Measurements from ENCODE around the gene HOMER1.

HOMER1 gene, protein sequence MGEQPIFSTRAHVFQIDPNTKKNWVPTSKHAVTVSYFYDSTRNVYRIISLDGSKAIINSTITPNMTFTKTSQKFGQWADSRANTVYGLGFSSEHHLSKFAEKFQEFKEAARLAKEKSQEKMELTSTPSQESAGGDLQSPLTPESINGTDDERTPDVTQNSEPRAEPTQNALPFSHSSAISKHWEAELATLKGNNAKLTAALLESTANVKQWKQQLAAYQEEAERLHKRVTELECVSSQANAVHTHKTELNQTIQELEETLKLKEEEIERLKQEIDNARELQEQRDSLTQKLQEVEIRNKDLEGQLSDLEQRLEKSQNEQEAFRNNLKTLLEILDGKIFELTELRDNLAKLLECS

DNA sequence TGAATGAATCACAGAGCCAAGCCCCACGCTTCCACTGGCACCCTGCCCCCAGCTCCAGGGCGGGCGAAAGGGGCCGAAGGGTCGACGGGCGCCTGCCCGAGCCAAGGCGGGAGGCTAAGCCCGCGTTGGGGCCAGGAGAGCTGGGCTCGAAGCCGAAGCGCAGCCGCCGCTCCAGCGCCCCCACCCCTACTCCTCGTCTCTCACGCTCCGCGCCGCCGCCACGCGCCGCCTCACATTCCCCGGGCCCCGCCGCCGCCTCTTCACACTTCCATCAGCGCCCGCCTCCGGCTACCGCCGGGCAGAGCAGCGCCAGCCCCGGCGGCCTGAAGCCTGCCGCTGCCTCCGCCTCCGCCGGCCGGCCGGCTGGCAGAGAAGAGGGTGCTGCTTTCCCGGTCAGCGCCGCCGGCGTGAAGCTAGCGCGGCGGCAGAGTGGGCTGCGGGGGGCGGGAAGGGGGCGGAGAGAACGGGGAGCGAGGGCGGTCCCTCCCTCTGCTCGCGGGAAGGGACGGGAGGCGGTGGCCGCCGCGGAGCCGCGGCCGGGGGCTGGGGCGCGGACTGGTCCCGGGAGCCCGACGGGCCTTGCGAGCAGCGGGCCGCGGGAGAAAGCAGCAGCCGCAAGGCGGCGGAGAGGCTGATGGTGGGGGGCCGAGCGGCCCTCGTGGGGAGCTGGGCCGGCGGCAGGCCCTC lies at the start of gene HOMER1:
TSS of gene HOMER1 (minus strand) at position 431 of the 687 bp plus-strand sequence. CDS start 1,360 bp downstream, outside the sequence.
- peak; percentile 54 for DNase-seq (ENCODE audit: low read depth)

DNA sequence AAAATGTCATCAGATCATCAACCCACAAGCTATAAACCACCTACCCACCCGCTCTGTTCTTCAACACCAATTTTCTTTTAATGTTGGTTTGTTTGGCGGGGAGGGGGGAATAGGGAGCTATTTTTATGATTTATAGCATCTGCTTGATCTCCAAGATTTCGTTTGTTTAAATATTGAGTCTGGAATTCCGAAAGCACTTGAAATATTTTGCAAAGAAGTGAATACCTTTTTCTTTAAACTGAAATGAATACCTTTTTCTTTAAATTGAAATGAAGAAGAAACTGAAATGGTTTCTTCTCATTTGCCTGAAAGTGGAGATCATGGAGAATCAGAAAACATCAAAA lies 49.3 kb upstream of the HOMER1 start:
- no peak for DNase-seq (ENCODE audit: low read depth)

DNA sequence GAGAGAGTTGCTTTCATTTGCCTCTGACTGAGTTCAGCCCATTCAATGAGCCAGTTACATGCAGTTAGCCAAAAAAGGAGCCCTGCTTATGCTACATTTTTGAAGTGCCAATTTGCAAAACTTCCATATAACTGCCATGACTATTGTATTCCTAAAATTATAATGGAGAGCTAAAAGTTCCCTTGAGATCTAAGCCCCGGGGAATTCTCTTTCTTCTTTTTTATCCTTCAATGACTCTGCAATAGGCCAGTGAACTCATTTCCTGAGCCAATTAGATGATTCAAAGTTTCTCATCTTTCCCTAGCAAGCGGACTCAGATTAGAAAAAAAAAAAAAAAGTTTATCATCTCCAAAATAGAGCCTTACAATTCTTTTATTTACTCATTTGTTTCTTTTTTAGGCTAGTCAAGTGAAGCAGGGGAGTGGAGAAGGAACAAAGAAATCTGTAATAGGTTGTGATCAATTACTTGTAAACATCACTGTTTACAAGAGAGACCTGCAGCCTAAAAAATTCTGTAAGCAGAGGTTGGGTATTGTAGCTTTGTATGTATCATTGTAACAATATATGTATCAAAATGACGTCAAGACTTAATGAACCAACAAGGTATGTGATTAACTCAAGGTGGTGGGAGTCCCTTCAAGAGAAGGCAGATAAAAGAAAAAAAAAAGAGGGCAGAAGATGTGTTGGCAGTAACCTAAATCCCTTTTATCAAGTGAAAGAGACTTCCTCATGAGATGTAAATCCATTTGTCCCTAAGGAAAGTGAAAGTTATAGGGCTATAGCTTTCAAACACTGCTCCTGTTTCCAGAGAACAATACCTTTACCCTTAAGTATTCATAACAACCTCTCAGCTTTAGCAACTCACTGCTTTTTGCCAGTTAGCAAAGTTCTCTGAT lies 48.7 kb upstream of the HOMER1 start:
- DNase-seq (ENCODE audit: low read depth) = peak; percentile 90

DNA sequence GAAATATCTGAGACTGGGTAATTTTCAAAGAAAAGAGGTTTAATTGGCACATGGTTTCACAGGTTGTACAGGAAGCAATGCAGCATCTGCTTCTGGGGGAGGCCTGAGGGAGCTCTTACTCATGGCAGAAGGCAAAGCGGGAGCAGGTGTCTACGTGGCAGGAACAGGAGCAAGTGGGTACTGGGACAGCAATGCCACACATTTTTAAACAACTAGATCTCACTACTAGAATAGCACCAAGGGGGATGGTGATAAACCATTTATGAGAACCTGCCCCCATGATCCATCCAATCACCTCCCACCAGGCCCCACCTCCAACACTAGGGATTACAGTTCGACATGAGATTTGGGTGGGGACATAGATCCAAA lies 47.6 kb upstream of the HOMER1 start:
- DNase-seq (ENCODE audit: low read depth) = no peak

DNA sequence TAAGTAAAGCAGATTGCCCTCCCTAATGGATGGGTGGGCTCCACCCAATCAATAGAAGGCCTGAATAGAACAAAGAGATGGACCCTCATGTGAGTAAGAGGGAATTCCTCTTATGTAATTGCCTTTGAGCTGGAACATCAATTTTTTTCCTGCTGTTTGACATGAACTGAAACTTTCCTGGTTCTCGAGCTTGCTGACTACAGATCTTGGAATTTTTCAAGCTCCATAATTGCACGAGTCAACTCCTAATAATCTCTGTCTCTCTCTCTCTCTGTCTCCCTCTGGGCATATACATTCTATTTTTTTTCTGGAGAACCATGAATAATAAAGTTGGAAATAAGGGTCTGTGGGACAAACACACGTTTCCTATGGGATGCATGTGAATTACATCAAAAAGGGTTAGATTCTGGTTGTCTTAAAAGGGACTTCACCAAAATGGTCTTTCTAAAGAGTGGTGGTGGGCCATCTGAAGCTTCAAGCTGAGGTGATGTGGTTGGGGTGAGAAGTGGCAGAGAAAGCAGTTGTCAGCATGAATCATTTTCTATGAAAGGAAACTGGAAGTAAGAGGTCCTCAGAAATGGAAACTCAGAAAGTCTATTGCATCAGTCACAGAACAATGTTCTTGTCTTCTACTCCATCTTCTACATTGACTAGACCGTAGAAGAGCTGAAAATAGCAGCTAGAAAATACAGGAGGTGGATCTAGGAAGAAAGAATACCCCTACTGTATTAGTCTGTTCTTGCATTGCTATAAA lies 47.0 kb upstream of the HOMER1 start:
- DNase-seq (ENCODE audit: low read depth) = peak; percentile 38

DNA sequence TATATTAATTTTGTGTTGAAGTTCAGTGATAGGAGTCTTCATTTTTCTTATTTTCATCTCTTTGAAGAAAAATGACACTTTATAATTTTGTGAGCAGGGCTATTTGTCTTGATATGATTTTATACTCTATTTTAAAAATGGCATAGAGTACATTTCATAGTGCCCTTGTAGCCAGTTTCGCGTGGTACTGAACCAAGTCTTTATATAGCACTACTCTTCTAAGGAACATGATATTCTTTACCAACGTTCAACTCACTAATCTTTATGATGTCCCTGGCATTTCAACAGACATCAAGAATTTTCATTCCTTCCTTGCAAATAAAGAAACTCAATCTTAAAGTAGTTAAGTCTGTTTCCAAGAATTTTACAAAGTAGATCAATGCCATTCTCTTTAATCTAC lies 41.5 kb upstream of the HOMER1 start:
- DNase-seq (ENCODE audit: low read depth) = no peak

DNA sequence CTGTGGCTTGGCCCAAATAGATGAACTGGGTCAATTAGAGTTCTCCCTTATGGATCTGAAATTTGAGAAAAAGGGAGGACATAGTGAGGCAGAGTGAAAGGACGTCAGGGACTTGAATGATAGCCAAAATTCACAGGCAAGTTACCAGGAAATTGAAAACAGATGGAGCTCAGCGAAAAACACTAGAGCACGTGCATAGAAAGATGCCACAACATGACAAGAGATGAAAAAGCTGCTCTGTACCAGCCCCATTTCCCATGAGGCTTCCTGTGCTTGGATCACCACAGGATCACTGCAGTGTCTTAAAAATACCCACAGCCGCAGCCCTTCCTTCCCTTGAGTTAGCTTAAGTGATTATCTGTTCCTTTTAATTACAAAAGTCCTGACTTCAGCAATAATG lies 39.0 kb upstream of the HOMER1 start:
- DNase-seq (ENCODE audit: low read depth) = no peak

DNA sequence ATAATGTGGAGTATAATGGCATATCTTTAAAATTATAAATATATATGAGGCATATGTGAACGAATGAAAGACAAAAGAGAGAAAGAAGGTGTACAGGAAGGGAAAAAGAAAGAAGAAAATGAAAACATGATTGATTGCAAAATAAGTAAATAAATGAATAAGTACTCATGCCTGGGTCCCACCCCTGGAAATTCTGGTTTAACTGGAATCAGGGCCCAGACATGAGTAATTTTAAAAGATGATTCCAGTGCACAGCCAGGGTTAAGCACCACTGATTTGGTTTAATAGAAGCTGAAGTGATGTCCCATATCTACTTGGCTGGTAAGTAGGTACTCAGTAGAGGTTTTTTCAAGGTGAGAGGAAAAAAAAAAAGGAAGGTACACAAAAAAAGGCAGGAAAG lies 34.0 kb upstream of the HOMER1 start:
- no peak for DNase-seq (ENCODE audit: low read depth)

DNA sequence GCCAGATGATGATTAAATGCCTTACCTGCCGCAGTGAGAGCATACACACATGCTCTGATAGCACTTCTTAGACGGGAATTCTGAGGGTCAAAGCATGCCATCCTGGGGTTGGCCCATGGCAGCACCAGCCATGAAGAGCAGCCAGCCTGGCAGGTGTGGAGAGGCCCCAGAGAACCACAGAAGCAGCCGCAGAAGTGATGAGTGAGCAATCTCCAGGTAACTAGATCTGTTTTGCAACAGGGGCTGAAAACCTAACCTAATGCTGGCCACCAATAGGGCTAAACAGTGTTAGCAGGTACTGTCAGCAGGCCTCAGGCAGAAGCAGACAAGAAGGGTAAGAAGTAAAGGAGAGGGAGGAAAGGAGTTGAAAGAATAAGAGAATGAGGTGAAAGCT lies 33.5 kb upstream of the HOMER1 start:
- no peak for DNase-seq (ENCODE audit: low read depth)

DNA sequence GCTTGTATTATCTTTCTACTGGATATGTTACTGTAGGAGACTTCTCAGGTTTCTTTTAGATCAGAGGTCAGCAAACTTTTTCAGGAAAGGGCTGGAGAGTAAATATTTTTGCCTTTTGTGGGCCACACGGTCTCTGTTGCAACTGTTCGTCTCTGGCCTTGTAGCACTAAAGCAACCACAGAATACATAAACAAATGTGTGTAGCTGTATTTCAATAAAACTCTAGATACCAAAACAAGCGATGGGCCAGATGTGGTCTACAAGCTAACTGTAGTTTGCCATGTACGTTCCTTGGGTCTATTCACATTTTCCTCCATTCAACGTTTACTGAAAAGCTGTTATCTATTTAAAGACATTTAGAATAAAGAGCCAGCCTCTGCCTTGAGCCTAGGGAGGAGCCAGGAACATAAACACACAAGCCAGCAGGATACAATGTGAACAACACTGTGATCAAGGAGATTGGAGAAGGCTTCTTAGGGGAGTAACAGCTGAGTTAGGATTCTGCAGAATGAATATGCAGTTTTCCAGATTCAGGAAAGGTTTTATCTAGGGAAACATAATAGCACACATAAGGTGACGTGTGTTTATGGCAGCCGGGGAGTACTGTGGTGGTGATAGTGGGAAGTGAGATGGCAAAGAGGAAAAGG lies 33.0 kb upstream of the HOMER1 start:
- no peak for DNase-seq (ENCODE audit: low read depth)

DNA sequence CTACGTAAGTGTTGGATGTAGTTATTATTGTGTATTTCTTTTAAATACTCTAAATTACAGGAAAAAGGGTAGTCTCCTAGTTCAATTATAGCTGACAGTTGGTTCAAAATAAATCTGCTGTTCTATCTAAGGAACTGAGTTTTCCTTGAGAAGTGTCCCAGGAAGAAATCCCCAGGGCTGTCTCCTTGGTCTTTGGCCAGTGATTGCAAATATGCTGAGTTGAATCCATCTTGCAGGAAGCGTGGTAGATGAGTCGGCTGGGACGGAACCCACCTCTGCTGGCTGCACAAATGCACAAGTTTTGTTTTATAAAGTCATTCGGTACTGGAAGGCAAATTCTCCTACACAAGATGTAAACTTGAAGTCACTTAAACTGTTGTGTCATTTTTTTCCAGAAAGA lies 30.2 kb upstream of the HOMER1 start:
- no peak for DNase-seq (ENCODE audit: low read depth)

DNA sequence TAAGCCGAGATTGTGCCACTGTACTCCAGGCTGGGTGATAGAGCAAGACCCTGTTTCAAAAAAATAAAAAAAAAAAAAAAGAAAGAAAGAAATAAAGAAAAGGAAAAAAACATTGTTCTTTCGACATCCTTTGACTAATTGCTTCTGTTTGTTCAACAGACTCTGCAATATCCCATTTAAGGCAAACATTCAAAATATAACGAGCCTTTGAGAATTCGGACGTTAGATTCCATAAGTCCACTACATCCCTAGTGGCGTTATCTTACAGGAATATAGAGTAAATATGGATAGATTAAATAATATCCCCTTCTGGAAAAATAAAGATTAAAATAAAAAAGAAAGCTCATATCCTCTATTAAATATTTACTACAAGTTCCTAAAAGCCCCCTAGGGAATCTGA lies 27.0 kb upstream of the HOMER1 start:
- no peak for DNase-seq (ENCODE audit: low read depth)

DNA sequence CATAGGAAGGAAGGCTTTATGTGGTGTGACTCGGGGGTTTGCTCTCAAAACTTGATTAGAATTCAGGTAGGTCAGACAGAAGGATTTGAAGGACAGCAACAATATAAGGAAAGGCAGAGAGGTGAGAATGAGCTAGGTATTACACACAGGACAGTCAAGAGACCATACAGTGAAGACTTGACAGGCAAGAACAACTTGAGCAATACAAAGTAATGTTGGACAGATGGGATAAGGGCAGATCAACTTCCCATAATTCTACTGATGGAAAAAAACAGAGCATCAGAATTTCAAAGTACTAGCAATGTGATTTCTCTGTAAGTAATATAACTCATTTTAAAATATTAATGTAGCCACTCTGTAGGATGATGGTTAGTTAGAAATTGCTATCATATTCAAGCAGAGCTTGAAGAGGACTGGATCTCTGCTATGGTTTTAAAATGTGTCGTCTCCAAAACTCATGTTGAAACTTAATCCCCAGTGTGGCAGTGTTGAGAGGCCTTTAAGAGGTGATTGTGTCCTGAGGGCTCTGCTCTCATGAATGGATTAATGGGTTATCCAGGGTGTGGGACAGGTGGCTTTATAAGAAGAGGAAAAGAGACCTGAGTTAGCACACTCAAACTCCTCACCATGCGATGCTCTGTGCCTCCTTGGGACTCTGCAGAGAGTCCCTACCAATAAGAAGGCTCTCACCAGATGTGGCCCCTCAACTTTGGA lies 22.4 kb upstream of the HOMER1 start:
- no peak for DNase-seq (ENCODE audit: low read depth)

DNA sequence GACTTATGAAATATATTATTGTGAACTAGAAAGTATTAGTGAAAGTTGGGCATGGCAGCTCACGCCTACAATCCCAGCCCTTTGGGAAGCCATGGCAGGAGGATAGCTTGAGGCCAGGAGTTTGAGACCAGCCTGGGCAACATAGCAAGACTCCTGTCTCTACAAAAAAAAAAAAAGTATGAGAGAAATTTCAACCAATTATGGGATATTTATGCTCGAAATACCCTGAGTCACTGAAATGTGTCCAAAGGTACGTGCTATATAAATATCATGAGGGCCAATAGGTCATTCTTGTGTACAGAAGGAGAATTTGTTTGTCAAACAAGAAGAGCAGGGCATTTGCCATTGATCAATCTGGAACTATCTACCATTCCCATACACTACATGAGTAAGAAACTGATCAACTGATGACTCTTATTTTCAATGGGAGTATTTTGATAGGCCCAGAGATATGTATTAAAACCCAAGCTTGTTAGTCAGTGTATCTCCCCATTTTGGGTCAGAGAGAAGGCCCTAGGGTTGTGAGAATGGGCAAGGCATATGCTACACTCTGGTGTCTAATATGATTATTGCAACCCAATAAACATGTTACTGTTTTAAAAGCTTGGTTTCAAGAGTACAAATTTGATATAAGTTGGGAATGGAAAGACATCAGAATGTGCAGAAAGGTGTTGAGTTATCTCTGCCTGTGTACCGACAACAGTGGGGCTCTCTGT lies 21.7 kb upstream of the HOMER1 start:
- no peak for DNase-seq (ENCODE audit: low read depth)

DNA sequence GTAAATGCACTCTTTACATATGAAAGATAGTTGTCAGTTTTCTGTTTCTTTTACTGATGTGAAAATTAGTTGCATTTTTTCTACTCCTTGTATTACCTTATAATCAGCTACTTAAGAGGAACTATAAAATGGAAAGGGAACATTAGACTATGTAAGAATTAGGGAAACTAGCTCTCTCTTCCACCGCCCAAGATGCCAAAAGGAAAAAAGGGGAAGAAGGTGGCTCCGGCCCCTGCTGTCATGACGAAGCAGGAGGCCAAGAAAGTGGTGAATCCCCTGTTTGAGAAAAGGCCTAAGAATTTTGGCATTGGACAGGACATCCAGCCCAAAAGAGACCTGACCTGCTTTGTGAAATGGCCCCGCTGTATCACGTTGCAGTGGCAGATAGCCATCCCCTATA lies 15.2 kb upstream of the HOMER1 start:
- DNase-seq (ENCODE audit: low read depth) = no peak

DNA sequence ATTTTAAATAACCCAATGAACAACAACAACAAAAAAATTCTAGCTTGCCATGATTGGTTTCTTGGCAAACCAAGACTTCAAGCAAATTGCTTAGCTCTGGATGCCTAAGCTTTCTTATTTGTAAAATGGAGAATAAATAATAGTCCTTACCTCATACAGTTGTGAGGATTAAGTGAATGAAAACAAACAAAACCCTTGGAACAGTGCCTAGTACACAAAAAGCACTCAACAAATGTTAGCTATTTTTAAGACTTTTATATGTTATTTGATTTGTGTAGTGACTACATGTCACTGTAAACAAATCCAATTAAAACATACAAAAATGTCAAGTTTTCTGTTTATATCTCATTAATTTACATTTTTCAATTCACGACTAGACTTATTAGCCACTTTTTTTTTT lies 13.5 kb upstream of the HOMER1 start:
- no peak for DNase-seq (ENCODE audit: low read depth)

DNA sequence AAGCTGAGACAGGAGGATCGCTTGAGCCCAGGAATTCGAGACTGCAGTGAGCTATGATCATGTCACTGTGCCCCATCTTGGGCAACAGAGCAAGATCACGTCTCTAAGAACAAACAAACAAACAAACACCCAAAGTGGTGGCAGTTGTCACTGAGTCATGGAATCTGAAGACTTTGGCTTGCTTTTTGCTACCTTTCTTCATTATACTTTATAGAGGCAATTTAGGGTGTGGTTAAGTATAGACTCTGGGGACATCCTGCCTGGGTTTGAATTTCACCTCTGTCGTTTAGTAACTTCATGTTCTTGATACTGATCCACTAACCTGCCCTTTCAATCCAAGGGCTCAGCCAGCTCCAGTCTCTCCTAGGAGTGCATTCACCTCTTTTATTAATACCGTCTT lies 13.0 kb upstream of the HOMER1 start:
- no peak for DNase-seq (ENCODE audit: low read depth)

DNA sequence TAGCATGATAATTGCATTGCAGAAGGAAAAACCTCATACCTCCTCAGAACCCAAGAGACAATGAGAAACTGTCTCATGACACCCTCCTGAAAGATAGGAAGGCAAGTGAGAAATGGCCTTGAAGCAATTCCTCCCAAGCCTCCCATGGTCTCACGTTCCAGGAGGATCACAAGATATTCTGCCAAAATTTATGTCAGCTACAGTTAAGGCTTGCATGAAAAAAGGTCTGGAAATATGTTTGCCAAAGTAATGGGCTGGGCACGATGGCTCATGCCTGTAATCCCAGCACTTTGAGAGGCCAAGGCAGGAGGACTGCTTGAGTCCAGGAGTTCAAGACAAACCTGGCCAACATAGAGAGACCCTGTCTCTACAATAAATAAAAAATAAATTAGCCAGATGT lies 12.6 kb upstream of the HOMER1 start:
- DNase-seq (ENCODE audit: low read depth) = no peak

DNA sequence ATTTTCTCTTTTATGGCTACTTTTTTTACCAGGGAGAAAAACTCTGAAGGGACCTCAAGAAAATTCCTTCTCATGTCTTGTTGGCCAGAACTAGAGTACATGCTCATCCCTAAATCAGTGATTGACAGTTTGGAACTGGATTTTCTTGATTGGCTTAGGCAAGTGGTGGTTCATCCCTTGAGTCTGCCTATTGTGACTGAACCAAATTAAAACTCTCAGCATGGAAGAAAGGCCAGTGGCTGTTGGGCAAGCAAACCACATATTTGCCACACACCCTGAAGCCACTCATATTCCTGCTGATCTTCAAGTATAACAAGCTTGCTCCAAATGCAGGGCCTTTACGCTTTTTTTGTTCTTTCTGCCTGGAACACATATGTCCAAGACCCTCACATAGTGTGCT lies 7.2 kb upstream of the HOMER1 start:
- no peak for DNase-seq (ENCODE audit: low read depth)

DNA sequence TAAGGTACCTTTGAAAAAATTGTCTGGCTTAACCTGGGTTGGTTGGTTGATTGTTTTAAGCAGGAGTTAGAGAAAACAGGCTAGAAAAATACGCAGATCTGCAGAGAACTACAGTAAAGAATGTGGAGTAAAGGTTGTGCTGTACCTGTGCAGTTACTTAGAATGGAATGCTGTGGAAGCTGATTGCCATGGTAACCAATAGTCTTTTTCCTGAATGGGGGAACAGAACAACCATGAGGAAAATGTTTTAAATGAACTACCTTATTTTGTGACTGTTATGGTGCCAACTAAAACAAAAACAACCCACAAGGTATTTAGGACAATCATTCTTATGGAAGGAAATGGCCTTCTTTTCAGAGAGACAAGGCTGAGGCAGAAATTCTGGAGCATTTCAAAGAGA lies 4.8 kb upstream of the HOMER1 start:
- DNase-seq (ENCODE audit: low read depth) = no peak
